T follicular helper cell (primary cell): ENCODE results near the gene GPRIN2.
"Not testable (repeated sequence)": the region's sequence is repeated elsewhere in the genome, so short reads cannot be mapped to it uniquely, and the experiment has no call there.

Experiments used
- DNase-seq: peaks from one replicate; pipeline ENCODE4 v3.0.0-alpha.2; 2020; ENCODE audit warnings: low read depth

GPRIN2 gene

DNA sequence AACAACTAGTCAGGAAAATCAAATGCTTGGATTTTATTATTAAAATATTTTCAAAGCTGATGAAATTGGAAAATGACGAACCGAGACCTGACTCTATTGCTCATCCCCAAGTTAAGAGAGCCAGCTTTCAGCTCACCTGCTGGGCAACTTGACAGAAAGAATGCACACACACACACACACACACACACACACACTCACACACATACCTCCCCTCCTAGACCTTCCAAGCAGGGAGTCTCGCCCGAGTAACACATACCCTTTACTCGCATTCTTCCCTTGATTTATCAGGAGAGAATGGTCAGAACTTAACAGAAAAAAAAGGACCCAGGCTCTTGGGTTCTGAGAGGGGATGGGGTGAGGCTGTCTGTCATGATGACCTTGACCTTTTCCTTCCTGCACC is 19.1 kb downstream of the GPRIN2 start:
- DNase-seq: no peak

DNA sequence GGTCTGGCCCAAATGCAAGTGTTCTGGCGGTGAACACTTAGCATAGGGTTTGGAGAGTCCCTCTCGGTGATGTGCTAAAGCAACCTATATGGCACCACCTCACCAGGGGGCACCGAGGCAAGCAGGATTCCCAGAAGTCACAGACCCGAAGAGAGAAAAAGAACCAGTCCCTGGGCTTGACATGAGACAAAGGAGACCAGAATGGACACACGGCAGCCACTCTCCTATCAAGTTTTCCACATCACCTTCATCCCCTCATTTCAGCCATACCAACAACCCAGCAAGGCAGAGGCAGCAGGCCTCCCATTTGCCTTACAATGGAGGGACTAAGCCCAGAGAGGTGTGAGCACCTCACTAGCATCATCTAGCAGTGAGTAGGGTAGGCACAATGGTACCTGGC is 19.7 kb downstream of the GPRIN2 start:
- no peak for DNase-seq

DNA sequence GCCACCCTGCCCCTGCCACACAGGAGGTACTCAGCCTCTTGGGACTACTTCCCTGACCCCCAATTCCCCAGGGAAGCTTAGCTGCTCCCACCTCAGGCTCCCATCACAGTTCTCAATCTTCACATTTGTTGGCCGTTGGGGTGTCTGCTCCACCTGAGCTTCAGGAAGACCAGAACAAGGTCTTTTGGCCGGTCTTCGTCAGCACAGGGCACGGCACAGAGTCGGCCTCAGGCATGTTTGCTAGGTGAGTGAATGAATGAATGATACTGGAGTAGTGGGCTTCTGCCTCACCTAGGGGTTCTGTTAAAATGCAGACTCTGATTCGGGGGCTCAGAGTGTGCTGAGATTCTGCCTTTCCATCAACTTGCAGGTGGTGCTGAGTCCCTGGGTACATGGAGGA is 20.3 kb downstream of the GPRIN2 start:
- no peak for DNase-seq

DNA sequence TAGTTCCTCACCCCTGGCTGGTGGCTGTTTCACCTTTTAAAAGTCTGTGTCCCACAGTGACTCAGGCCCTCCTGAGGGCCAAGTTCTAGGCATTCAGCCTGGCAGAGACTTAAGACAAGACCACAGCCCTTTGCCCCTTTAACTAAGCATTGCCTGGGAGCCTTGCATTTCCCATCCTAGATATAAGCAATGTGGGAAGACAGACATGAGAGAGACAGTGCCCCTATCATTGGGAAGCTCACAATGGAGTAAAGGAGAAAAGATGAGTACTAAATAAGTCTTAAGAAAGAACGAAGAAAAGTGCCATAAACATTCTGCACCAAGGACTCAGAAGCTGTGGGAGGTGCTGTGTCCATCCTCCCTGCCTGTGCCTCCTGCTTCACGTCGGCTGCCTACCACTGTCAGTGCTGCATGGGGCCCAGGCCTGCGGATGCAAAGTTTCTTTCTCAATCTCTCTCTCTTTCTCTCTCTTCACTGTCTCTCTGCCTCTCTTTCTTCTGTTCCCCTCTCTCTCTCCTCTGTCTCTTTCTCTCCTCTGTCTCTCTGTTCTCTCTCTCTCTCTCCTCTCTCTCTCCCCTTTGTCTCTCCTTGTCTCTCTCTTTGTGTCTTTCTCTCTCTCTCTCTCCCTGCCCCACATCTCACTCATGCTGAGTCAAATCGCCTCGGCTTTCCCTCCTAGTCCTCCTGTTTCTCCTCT is 21.5 kb downstream of the GPRIN2 start:
- no peak for DNase-seq

DNA sequence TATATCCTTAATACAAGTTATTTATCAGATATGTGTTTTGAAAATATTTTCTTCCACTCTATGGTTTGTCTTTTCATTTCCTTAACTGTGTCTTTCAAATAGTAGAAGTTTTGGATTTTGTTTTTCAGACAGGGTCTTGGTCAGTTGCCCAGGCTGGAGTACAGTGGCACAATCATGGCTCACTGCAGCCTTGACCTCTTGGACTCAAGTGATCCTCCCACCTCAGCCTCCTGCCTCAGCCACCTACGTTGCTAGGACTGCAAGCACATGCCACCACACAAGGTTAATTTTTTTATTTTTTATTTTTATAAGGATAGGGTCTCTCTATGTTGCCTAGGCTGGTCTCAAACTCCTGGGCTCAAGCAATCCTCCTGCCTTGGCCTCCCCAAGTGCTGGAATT is 24.2 kb downstream of the GPRIN2 start:
- not testable (repeated sequence) for DNase-seq

DNA sequence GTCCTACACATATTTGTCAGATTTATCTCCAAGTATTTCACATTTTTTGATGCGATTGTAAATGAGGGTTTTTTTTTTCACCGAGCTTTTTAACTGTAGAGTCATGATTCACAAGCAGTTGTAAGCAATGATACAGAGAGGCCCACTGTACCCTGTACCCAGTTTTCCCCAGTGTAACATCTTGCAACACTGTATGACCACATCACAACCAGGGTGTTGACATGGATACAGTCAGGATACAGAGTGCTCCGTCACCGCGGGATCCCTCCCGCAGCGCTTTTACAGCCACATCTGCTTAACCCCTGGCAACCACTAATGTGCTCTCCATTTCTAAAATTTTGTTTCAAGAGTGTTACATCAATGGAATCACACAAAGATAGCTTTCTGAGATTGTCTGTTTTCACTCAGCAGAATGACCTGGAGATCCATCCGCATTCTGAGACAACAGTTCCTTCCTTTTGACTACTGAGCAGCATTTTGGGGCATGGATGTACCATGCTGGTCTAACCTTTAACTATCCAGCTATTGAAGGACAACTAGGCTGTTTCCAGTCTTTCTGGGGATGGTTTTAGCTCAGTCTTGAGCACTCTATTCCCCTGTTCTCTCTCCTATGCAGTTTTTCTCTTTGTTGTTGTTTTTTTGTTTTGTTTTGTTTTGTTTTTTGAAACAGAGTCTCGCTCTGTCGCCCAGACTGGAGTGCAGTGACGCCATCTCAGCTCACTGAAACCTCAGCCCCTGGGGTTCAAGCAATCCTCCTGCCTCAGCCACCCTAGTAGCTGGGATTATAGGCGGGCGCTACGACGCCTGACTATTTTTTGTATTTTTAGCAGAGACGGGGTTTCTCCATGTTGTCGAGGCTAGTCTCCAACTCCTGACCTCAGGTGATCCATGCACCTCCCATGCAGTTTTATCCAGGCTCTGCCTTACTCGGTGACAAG is 25.9 kb downstream of the GPRIN2 start:
- no peak for DNase-seq

DNA sequence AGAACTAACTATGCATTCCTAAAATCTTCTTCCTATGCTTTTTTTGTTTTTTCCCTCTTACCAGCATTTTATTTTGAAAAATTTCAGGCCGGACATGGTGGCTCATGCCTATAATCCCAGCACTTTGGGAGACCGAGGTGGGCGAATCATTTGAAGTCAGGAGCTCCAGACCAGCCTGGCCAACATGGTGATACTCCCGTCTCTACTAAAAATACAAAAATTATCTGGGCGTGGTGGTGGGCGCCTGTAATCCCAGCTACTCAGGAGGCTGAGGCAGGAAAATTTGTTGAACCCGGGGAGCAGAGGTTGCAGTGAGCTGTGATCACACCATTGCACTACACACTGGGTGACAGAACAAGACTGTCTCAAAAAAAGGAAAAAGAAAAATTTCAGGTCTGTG is 26.7 kb downstream of the GPRIN2 start:
- DNase-seq: not testable (repeated sequence)

DNA sequence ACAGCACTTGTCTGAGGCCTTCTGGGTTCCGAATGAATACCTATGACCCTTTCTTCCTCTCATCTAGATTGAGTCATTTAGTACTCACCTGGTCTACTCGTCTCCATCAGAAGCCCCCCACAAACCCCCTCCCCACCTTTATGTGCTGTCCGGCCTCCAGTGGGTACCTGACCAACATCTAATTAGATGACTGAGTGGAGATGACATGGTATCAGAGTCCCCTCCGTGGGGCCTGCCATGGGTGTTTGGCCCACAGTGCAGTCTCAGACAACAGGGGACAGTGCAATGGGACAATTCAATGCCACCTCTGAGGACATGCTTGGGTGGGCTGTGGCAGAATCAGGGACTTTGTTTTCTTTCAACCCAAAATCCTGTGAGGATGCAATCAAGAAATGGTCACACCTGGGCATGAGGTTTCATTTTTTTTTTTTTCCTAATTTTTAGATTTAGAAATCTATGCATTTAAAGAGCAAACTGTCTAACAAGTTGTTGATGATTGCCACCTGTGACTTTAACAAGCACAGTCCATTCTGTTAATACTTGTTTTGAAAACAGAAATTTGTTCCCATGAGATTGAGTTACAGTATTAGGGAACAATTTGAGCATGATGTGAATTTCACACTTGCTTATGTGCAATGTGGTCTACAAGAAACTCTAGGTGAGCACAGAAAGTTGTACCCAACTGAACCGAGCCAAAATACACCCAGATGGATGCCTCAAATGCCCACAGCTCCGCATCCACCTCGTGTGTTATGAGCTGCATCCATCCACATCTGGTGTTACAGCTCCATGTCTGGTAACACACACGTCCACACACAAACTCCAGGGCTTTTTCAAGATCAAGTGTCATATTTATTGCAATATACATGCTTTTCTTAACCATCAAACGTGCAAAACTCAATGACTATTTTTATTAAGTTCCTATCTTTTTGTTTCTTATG is 27.5 kb downstream of the GPRIN2 start:
- DNase-seq: no peak

DNA sequence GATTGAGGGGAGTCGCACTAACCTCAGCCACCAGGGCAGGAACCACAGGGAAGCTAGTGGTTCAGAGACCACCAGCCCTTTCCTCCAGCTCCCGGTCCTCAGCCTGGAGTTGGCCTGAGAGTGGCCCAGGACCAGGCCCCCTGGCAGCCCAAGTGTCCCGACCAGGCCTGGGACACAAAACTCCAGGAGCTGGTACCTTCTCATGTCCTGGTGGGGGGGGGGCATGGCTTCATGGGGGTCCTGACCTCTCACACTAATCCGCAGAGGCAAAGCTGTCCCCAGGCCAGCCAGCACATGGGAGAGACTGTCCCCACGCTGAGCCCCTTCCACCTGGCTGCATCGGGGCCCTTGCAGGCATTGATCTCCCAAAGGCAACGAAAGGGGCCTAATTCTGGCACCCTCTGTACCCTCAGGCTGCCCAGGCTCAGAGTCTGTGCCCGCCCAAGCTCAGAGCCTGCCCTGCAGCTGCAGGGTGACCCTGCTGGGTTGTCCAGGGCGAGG is 28.2 kb downstream of the GPRIN2 start:
- DNase-seq: no peak

DNA sequence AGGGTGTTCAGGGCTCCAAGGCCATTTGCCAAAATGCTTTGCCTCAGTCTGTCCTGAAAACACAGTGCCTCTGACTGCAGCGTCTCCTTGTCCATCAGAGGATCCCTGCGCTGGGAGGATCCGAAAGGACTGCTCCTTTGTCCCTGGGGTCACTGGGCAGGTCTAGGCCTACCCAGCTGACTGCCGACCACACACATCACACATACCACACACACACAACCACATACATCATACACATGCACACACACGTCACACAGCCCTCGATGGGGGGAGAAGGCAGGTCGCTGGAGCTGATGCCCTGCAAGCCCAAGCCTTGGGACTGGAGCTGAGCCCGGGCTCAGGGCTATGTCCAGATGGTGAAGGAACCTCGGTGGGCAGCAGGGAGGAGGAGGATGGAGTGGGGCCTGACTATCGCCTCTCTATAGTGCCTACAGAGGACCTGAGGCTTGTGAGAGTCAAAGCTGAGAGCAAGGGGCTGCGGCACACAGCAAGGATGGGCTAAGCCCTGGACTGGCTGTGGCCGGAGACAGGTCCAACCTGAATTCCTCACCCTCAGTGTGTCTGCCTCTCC is 29.1 kb downstream of the GPRIN2 start:
- DNase-seq: no peak

DNA sequence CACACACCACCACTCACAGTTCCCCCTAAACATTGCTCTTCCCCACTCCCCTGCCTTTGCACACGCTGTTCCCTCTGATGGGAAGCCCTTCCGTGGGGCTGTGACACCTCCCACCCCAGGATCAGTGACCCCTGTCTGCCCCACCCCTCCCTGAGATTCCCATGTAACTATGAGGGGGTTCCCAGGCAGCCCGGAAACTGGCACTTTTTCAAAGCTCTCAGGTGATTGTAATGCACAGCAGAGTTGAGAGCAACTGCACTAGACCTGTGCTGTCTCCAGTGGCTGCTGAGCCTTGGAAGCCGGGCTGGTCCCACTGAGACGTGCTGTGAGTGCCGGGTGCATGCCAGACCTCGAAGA is 29.8 kb downstream of the GPRIN2 start:
- no peak for DNase-seq

DNA sequence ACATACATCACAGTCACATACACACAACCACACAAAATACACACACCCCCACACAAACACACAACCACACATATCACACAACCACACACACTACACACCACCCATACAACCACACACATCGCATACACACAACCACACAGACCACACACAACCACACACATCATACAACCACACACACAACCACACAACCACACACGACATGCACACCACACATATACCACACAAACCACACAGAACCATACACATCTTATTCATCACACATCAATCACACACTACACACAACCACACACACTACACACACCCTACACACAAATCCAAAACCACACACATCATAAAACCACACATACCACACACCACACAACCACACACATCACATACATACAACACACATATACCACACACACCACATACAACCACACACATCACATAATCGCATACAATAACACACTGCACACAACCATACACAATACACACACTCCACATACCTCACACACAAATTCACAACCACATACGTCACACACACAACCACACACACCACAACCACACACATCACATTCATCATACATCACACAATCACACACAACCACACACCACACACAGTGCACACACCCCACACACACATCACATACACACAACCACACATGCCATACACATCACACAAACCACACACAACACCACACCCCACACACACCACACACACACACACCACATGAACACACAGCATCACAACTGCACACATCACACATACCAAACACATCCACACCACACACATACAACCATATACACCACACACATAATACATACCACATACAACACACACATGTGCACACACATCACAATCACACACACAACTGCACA is 30.4 kb downstream of the GPRIN2 start:
- no peak for DNase-seq

DNA sequence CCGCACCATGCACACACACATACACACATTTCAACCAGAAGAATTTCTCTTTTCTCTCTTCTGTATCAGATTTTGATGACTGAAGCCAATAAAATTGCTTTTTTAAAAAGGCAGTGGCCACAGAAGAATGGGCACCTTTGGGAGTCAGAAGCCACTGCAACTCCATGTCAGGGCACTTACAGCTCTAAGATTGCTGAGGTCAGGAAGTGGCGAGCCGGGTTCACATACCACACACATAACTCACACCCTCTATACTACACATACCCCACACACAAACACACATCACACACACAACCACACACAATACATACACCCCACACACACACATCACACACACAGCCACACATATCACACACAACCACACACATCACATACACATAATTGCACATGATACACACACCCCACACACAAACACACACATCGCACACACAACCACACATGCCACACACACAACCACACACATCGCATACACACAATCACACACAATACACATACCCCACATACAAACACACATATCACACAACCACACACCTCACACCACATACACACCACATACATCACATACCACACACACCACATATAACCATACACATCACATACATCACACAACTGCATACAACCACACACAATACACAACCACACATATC is 31.2 kb downstream of the GPRIN2 start:
- no peak for DNase-seq

DNA sequence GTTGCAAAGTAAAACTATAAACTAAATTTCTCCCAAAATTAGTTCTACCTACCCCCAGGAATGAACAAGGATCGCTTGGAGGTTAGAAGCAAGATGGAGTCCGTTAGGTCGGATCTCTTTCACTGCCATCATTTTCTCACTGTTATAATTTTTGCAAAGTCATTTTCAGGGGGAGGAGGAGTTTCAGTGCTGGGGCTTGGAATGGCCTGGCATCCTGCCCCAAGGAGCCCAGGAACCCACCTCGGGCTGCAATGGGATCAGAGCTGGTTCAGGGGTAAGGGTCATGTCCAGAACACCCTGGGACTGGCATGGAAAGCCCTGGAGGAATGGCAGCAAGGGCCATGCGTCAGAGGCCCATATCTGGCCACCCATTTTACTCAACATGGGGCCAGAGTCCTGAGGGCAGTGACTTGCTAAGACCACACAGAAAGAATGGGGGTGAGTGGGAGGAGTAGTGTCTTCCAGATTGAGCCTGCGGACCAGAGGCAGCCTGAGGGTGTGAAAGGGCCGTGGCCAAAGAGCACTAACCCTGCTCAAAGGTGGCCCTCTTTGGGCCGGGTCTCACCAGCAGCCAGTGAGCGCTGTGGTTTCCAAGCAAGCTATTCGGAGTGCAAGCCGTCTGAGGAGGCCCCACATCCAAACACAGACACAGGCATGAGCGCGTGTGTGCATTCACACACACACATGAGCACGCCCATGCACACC is 31.8 kb downstream of the GPRIN2 start:
- no peak for DNase-seq

DNA sequence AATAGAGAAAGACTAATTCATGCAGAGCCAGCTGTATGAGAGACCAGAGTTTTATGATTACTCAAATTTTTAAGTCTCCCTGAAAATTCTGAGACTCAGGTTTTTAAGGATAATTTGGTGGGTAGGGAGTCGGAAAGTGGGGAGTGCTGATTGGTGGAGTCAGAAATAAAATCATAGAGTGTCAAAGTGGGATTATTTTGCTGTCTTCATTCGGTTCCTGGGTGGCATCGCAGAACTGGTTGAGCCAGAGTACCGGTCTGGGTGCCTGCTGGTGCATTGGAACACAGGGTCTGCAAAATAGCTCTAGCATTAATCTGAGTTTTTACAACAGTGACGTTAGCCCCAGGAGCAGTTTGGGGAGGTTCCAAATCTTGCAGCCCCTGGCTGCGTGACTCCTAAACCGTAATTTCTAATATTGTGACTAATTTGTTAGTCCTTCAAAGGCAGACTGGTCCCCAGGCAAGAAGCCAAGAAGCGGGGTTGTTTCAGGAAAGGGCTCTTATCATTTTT is 32.4 kb downstream of the GPRIN2 start:
- no peak for DNase-seq

DNA sequence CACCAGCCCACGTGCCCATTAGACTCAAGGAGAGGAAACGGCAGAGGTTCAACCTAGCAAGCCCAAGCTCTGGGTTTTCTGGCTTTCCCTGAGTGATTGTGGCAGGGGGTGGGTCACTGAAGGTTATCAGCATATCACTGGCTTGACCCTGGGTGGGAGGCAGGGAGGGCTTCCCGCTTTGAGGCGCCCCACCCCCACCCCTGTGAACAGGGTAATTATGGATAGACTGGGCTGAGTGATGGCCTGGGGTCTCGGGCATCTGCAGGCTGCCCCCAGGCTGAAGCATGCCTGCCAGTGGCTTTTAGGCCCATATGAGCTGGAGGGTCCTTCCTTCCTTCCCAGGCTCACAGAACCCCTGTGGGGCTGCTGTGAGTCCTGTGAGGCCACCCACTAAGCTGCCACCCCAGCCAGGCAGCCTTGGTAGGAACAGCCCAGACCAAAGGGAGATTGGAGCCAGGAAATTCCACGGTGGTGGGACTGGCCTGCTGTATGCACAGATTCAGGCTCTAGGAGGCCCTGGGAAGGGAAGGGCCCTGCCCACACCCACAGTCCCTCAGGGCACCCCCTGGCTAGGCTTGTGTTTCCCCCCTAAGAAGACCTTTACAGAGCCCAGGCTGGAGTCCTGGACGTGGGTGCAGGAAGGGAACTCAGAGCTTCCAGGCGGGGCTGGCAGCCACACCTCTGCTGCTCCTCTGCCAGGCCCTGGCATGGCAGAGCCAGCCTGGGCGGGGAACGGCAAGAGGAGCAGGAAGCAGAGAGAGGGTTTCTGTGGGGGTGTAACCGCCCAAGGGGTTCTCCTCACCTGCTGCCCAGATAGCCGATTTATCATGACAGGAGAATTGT is 33.1 kb downstream of the GPRIN2 start:
- no peak for DNase-seq

DNA sequence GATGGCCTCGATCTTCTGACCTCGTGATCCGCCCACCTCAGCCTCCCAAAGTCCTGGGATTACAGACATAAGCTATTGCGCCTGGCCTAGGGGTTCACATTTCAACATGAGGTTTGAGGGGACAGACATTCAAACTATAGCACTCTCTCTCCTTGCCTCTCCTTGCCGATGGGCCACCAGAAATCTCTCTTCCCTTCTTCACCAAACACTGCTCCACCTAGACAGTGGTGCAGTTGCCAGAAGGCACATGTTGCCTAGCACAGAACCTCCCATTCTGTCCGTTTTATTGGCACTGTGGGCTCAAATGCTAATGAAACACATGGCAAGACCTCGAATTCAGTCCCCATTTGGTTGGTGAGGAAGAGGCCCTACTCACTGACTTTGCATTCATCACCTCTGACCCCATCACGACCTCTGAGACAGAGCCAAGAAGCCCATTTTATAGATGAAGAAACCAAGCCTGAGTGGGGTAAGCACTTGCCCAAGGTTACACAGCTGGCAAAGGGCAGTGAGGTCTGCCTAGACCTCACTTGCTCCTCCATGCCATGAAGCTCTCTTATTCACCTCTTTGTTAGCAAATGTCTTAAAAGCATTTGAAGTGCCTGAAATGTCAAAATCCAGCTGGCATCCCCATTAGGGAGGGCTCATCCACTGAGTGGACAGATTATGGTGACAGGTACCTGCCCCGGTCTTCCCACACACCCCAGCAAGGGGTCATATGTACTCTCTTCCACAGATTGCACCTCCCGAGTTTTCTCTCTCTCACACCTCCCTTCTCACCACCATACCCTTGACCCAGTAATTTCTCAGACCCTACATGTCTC is 34.0 kb downstream of the GPRIN2 start:
- no peak for DNase-seq

DNA sequence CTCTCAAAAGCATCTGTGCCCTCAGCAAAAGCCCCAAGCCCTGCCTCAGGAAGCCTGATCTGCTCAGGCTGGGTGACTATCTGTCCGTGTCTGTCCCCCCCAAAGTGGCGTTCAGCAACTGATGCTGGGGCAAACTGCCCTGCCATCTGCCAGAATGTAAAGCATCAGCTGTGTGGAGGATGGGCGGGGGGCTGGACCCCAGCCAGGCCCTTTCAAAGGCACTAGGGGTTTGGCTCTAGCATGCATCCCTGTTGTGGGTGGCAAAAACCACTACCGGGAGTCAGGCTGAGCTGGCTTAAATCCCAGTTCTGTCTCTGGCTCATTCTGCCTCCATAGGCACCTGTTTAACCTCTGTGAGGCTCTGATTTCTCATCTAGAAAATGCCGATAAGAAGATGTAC is 35.5 kb downstream of the GPRIN2 start:
- no peak for DNase-seq
